ENCODE results near the gene CHAF1B.

The CHAF1B gene

GRCh38 chr21:36465478-36465877, 80.3 kb downstream of the CHAF1B start:
- Histone ChIP-seq H3K4me3 (no peak overlapping the region), H3K27me3 (no peaks in the 10 kb centered on the region), H3K36me3 (no peaks in the 10 kb centered on the region), H3K4me1 (no peaks in the 10 kb centered on the region), H3K9me3 (no peaks in the 10 kb centered on the region), H3K27ac (no peak overlapping the region)
- intact Hi-C loops (cut with DNase I; ENCODE audit: low total_unique reads), result no loop called here
- no peak for DNase-seq
- TF ChIP-seq CTCF (IDR thresholded peaks at IDR 0.05), result no peak

GRCh38 chr21:36466061-36466511, 80.9 kb downstream of the CHAF1B start:
- intact Hi-C loops (cut with DNase I; ENCODE audit: low total_unique reads), result no loop called here
- Histone ChIP-seq H3K27ac (no peak overlapping the region), H3K9me3 (no peaks in the 10 kb centered on the region), H3K36me3 (no peaks in the 10 kb centered on the region), H3K4me3 (no peak overlapping the region), H3K27me3 (no peaks in the 10 kb centered on the region), H3K4me1 (no peaks in the 10 kb centered on the region)
- no peak for DNase-seq
- no peak for TF ChIP-seq CTCF (IDR thresholded peaks at IDR 0.05)
